Loucy (cell line): ENCODE measurements around the gene UVRAG.

Experiments used
- H2AFZ ChIP-seq: fragments of 200-600 bp; sonication (generic); 2 replicates; pipeline ENCODE4 v1.6.0; 2016; ENCODE audit warnings: antibody characterized with exemption, mild to moderate bottlenecking, low read length, moderate library complexity
- H3F3A ChIP-seq: fragments of 200-600 bp; 2 replicates; pipeline ENCODE4 v1.6.0; 2016; ENCODE audit warnings: antibody characterized with exemption, low read depth, mild to moderate bottlenecking
- H3K27me3 ChIP-seq: fragments of 200-600 bp; sonication (generic); 2 replicates; pipeline ENCODE4 v1.6.1; 2014; ENCODE audit warnings: low read length, mild to moderate bottlenecking; ENCODE audit not compliant: insufficient read depth, poor library complexity, severe bottlenecking
- H3K36me3 ChIP-seq: fragments of 200-600 bp; sonication (generic); 2 replicates; pipeline ENCODE4 v1.6.1; 2016; ENCODE audit warnings: low read length; ENCODE audit not compliant: insufficient read depth
- H3K4me1 ChIP-seq: fragments of 200-600 bp; sonication (generic); 2 replicates; pipeline ENCODE4 v1.5.1; 2014; ENCODE audit warnings: low read length, mild to moderate bottlenecking; ENCODE audit not compliant: insufficient read depth, poor library complexity, severe bottlenecking
- H3K4me2 ChIP-seq: fragments of 200-600 bp; sonication (generic); 2 replicates; pipeline ENCODE4 v1.6.0; 2014; ENCODE audit warnings: antibody characterized with exemption, low read length, low read depth, mild to moderate bottlenecking; ENCODE audit not compliant: poor library complexity, severe bottlenecking
- H3K4me3 ChIP-seq: fragments of 200-600 bp; sonication (generic); 2 replicates; pipeline ENCODE4 v1.5.1; 2014; ENCODE audit warnings: low read length, mild to moderate bottlenecking, mixed read lengths; ENCODE audit not compliant: poor library complexity, severe bottlenecking
- H3K79me2 ChIP-seq: fragments of 200-600 bp; sonication (generic); 2 replicates; pipeline ENCODE4 v1.6.1; 2014; ENCODE audit warnings: low read length; ENCODE audit not compliant: insufficient read depth
- H3K9ac ChIP-seq: fragments of 200-600 bp; sonication (generic); 2 replicates; pipeline ENCODE4 v1.6.0; 2014; ENCODE audit warnings: mild to moderate bottlenecking, low read depth, low read length, moderate library complexity; ENCODE audit not compliant: poor library complexity, severe bottlenecking
- H3K9me2 ChIP-seq: fragments of 200-600 bp; sonication (generic); replicated peaks from 2 replicates; pipeline ENCODE4 v1.6.1; 2016; ENCODE audit warnings: low read depth, low read length, mixed read lengths
- H3K9me3 ChIP-seq: fragments of 200-600 bp; sonication (generic); 2 replicates; pipeline ENCODE4 v1.6.1; 2014; ENCODE audit warnings: mild to moderate bottlenecking, antibody characterized with exemption, low read length, low read depth; ENCODE audit not compliant: insufficient read depth
- H4K20me1 ChIP-seq: fragments of 200-600 bp; sonication (generic); 2 replicates; pipeline ENCODE4 v1.6.0; 2014; ENCODE audit warnings: antibody characterized with exemption, low read length, mild to moderate bottlenecking; ENCODE audit not compliant: insufficient read depth, poor library complexity, severe bottlenecking
- CTCF ChIP-seq: fragments of 200-600 bp; sonication (generic); conservative IDR thresholded peaks from 2 replicates; pipeline ENCODE4 v1.5.1; 2014; ENCODE audit warnings: mild to moderate bottlenecking, antibody characterized with exemption, low read length
- EZH2phosphoT487 ChIP-seq: fragments of 200-600 bp; IDR thresholded peaks from 2 replicates; pipeline ENCODE4 v1.6.1; 2018; ENCODE audit warnings: antibody characterized with exemption, mild to moderate bottlenecking, moderate library complexity, borderline replicate concordance

UVRAG gene

GRCh38 chr11:76013526-76013925, 198.5 kb downstream of the UVRAG start:
- Histone ChIP-seq H3K4me2 (no peak overlapping the region), H3K9me3 (no peaks in the 10 kb centered on the region; the same call in 1 of the 2 replicates), H3K4me1 (no peaks in the 10 kb centered on the region), H3K36me3 (peaks cover 27% of the 10 kb centered on the region), H3K27me3 (peaks cover 5% of the 10 kb centered on the region), H4K20me1 (no peaks in the 10 kb centered on the region), H3K9ac (no peak overlapping the region), H3K4me3 (no peak overlapping the region), H3K79me2 (no peaks in the 10 kb centered on the region), H2AFZ (no peak overlapping the region), H3K9me2 (no peaks in the 10 kb centered on the region), H3F3A (no peaks in the 10 kb centered on the region)
- peak; percentile 15; the same call in 1 of the 2 replicates for TF ChIP-seq CTCF
- TF ChIP-seq EZH2phosphoT487 = no peak

- H3K27me3 ChIP-seq = no peaks in the 10 kb centered on the region
- TF ChIP-seq CTCF (no peak), EZH2phosphoT487 (no peak)
Observed at GRCh38 chr11:76023236-76024068, 208.4 kb downstream of the UVRAG start.

DNA sequence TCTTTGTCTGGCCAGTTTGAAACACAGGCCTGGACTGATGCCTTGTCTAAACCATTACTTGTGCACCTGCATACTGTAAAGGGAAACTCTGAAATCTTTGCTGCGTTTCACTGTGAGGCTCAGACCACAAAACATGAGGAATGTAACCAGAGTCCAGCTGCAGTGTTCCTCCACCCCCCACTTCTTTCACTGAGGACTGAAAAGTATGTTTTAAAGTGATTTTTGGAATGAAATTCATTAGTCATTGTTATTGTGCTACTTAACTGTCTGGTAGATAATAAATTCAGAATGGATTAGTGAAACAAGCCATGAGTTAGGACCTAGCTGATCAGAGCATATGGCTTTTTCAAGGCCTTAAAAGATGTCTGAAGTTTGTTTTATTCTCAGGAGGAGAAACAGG, 210.1 kb downstream of the UVRAG start:
- H2AFZ ChIP-seq = no peak overlapping the region
- no peaks in the 10 kb centered on the region for H3K27me3 ChIP-seq
- H4K20me1 ChIP-seq = no peaks in the 10 kb centered on the region
- peaks cover 13% of the 10 kb centered on the region; the same call in 1 of the 2 replicates for H3K36me3 ChIP-seq
- no peaks in the 10 kb centered on the region for H3K79me2 ChIP-seq
- no peak overlapping the region for H3K9ac ChIP-seq
- no peak overlapping the region for H3K4me2 ChIP-seq
- no peaks in the 10 kb centered on the region for H3F3A ChIP-seq
- H3K4me1 ChIP-seq = no peaks in the 10 kb centered on the region
- TF ChIP-seq CTCF = no peak
- no peak for TF ChIP-seq EZH2phosphoT487
- peaks cover 5% of the 10 kb centered on the region; the same call in 1 of the 2 replicates for H3K9me3 ChIP-seq
- H3K9me2 ChIP-seq = no peaks in the 10 kb centered on the region
- no peak overlapping the region for H3K4me3 ChIP-seq

More at GRCh38 chr11:76023236-76024068, 208.4 kb downstream of the UVRAG start:
- Histone ChIP-seq H3K4me3 (no peak overlapping the region), H3K4me2 (no peak overlapping the region), H3K9me3 (no peaks in the 10 kb centered on the region), H3K9ac (no peak overlapping the region), H3K9me2 (no peaks in the 10 kb centered on the region), H4K20me1 (no peaks in the 10 kb centered on the region), H2AFZ (no peak overlapping the region), H3F3A (no peaks in the 10 kb centered on the region), H3K79me2 (no peaks in the 10 kb centered on the region), H3K4me1 (no peaks in the 10 kb centered on the region), H3K36me3 (peaks cover 15% of the 10 kb centered on the region; the same call in 1 of the 2 replicates)
